ENCODE data around the gene BRCA1. TPM values are rescaled to one million over a fixed set of nuclear protein-coding genes. Genes with fewer than 3 reads are reported as not detected.

The BRCA1 gene
- total RNA-seq, 2 experiments from 2014 or later, result 77.2 to 85.3 TPM

DNA sequence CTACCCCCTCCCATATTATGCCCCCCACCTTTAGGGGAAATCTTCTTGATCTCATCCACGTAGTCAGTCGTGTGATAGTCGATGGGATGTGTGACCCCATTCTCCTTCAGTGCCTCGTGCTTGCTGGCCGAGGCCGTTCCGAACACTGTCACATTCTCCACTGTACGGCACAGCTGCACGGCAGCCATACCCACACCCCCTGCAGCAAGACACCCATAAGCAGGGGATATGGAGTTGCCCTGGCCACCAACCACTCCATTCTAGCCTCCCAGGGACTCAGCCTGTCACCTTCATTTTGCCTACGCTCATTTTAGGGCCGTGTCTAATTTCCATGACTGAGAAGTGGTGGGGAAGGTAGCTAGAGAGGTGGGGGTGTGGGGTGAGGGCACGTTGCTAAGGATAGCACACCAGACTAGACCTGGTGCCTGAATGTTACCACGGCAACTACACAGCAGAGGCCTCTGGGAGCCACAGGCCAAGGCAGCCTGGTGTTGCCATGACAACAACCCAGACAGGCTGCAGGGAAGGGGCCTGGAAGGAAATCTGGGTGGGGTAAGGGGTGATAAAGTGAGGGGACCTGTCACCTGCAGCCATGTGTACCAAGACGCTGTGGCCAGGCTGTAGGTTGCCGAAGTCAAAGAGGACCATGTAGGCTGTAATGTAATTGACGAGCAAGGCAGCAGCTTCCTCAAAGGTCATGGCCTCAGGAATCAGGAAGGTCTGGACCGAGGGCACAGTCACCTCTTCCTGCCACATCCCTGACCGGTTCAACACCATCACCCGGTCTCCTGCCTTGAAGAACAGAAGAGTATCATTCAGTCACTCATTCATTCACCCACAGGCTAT is 106.9 kb downstream of the BRCA1 start:
- no peak overlapping the region for H3K4me3 Mint-ChIP-seq
- CTCF ChIA-PET, result interaction anchor here (1.0 kb wide), 1 partner anchor 13 kb away, joined by 3 read pairs; no protein-coding TSS in a partner anchor
- DNase-seq (peak; percentile 56), ATAC-seq (peak; percentile 54)
- no peaks in the 10 kb centered on the region for H3K9me3 Mint-ChIP-seq (ENCODE audit: insufficient read depth)
- peaks cover 3% of the 10 kb centered on the region for H3K27me3 Mint-ChIP-seq (ENCODE audit: low read depth)
- peaks cover 36% of the 10 kb centered on the region for H3K4me1 Mint-ChIP-seq (ENCODE audit: low read depth)
- H3K27ac Mint-ChIP-seq, result no peak overlapping the region
- peaks cover 19% of the 10 kb centered on the region for H3K36me3 Mint-ChIP-seq (ENCODE audit: low read depth)
- POLR2A ChIA-PET, result interaction anchor here (0.6 to 1.9 kb wide), 2 partner anchors 20 to 459 kb away, joined by 3 to 12 read pairs; partner anchors contain the start of gene RPL27

DNA sequence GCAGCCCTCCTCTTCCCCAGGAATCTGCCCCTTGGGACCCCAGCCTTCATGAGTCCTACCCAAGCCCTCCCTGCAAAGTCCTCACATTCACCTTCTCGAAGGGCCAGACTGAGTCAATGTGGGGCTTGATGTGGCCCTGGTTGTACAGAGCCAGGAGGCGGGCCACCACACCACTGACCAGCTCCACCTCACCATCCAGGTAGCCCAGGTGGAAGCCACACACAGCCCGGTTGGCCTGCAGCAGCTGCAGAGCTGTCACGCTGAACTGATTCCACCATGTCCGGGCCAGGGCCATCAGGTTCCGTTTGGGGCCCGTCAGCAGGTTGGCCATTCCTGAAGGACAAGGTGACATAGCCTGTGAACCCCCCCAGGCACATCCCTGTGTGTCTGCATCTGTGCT is 108.9 kb downstream of the BRCA1 start:
- ATAC-seq (no peak), DNase-seq (no peak)
- H3K27ac Mint-ChIP-seq, result peak overlapping the region; percentile 40
- no peak overlapping the region for H3K4me3 Mint-ChIP-seq
- ChIA-PET CTCF (no interaction called here), POLR2A (no interaction called here)
- H3K36me3 Mint-ChIP-seq (ENCODE audit: low read depth), result peaks cover 31% of the 10 kb centered on the region
- no peaks in the 10 kb centered on the region for H3K27me3 Mint-ChIP-seq (ENCODE audit: low read depth)
- H3K9me3 Mint-ChIP-seq (ENCODE audit: insufficient read depth), result no peaks in the 10 kb centered on the region
- peaks cover 33% of the 10 kb centered on the region for H3K4me1 Mint-ChIP-seq (ENCODE audit: low read depth)

DNA sequence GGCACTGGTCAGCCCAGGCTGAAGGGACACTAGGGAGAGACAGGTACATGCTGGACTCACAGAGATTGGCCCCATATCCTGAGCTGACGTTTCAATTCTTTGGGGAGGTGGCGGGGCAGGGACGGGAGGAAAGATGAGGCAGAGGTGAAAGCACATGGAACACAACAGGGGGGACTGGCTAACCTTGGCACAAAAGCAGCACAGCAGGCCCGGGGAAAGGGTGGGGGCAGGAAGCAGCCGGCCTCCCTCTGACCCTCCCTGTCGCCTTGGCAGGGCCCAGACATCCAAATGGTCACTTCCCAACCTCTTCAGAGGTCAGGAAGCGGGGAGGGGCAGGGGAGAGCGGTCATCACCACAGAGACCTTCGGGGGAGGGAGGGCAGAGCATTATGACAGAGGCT is 109.6 kb downstream of the BRCA1 start:
- no peak for ATAC-seq
- H3K27ac Mint-ChIP-seq, result peak overlapping the region; percentile 40
- H3K36me3 Mint-ChIP-seq (ENCODE audit: low read depth), result peaks cover 35% of the 10 kb centered on the region
- CTCF ChIA-PET, result no interaction called here
- no peaks in the 10 kb centered on the region for H3K27me3 Mint-ChIP-seq (ENCODE audit: low read depth)
- no peaks in the 10 kb centered on the region for H3K9me3 Mint-ChIP-seq (ENCODE audit: insufficient read depth)
- no peak overlapping the region for H3K4me3 Mint-ChIP-seq
- H3K4me1 Mint-ChIP-seq (ENCODE audit: low read depth), result peaks cover 32% of the 10 kb centered on the region
- POLR2A ChIA-PET, result interaction anchor here (1.6 to 1.8 kb wide), 2 partner anchors 9 to 17 kb away, joined by 4 to 11 read pairs; partner anchors contain the start of gene RPL27
- no peak for DNase-seq

DNA sequence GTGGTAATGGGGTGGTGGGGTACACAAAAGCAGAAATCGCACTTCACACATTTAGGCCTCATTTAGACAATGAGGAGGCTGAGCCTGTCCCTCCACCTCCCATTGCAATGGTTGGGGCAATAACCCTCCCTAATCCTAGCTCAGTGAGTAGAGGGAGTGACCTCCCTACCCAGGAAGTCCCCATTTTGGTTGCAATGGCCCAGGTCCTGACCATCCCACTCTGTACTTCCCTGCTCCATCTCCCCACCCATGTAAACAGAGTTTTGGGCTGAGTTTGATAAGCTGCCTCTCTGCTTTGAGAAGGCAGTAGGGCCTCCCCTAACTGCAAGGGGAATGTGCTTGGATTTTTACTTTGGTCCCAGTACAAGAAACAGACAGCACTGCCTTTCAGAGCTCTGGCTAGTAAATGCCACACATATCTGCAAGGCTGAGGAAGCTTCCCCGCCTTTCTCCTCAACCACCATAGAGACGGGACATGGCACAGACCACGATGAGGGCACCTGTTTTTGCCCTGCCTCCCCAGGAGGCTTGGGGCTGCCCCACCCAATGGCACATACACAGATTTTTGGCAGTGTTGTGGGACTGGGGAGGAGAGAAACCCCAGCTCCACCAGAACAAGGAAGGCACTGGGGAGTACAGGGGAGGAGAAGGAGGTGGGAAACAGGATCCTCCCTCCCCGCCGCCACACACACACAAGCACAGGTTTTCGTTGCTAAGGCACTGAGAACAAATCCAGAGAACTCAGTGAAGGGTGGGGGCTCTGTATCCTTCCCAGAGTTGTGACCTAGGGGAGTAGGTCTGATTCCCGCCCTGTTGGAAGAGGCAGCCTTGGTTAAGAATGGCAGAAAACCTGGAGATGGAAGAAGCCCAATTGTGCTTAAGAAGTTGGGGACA is 110.3 kb downstream of the BRCA1 start:
- no peaks in the 10 kb centered on the region for H3K27me3 Mint-ChIP-seq (ENCODE audit: low read depth)
- peak overlapping the region; percentile 40 for H3K27ac Mint-ChIP-seq
- H3K9me3 Mint-ChIP-seq (ENCODE audit: insufficient read depth), result no peaks in the 10 kb centered on the region
- H3K4me1 Mint-ChIP-seq (ENCODE audit: low read depth), result peaks cover 34% of the 10 kb centered on the region
- no peak overlapping the region for H3K4me3 Mint-ChIP-seq
- ChIA-PET CTCF (no interaction called here), POLR2A (interaction anchor here (1.6 to 1.8 kb wide), 2 partner anchors 9 to 17 kb away, joined by 4 to 11 read pairs; partner anchors contain the start of gene RPL27)
- ATAC-seq (no peak), DNase-seq (no peak)
- H3K36me3 Mint-ChIP-seq (ENCODE audit: low read depth), result peaks cover 41% of the 10 kb centered on the region

DNA sequence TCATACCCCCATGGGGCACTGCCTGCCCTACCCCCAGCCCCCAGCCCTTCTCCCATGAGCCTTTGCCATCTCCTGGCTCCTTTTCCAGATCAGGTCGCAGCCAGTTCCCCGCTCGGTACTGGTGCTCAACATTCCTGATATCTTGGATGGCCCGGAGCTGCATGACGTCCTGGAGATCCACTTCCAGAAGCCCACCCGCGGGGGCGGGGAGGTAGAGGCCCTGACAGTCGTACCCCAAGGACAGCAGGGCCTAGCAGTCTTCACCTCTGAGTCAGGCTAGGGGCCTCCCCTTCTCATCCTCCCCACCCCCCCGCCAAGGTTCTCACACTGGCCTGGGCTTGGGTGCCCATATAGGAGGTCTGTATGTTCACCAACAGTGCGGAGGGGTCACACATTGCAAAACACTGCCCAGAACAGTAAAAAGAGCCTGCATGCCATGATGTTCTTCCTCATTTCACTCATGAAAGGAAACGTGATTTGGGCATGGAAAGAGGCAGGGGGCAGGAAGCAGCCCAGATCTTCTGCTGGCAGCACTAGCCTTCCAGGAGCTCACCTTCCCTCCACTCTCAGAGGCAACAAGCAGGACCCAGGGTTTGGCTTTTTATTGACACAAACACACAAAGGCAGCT is 111.0 kb downstream of the BRCA1 start:
- CTCF ChIA-PET, result no interaction called here
- ATAC-seq (no peak), DNase-seq (no peak)
- POLR2A ChIA-PET, result interaction anchor here (1.6 to 2.2 kb wide), 3 partner anchors 8 to 16 kb away, joined by 4 to 14 read pairs (median 11); partner anchors contain the start of gene RPL27
- Mint-ChIP-seq H3K27me3 (ENCODE audit: low read depth) (no peaks in the 10 kb centered on the region), H3K9me3 (ENCODE audit: insufficient read depth) (no peaks in the 10 kb centered on the region), H3K27ac (no peak overlapping the region), H3K4me1 (ENCODE audit: low read depth) (peaks cover 28% of the 10 kb centered on the region), H3K4me3 (no peak overlapping the region), H3K36me3 (ENCODE audit: low read depth) (peaks cover 41% of the 10 kb centered on the region)

DNA sequence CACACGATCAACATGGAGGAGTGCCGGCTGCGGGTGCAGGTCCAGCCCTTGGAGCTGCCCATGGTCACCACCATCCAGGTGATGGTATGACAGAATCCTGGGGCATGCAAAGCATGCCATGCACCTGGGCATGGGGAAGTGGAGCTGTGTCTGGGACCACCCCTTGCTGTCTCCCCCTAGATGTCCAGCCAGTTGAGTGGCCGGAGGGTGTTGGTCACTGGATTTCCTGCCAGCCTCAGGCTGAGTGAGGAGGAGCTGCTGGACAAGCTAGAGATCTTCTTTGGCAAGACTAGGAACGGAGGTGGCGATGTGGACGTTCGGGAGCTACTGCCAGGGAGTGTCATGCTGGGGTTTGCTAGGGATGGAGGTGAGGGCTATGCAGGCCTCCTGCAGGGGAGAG is 111.9 kb downstream of the BRCA1 start:
- Mint-ChIP-seq H3K4me3 (no peak overlapping the region), H3K36me3 (ENCODE audit: low read depth) (peaks cover 43% of the 10 kb centered on the region), H3K9me3 (ENCODE audit: insufficient read depth) (no peaks in the 10 kb centered on the region), H3K27ac (no peak overlapping the region), H3K27me3 (ENCODE audit: low read depth) (no peaks in the 10 kb centered on the region), H3K4me1 (ENCODE audit: low read depth) (peaks cover 27% of the 10 kb centered on the region)
- ChIA-PET CTCF (no interaction called here), POLR2A (interaction anchor here (1.6 to 2.2 kb wide), 2 partner anchors 11 to 15 kb away, joined by 3 to 14 read pairs; partner anchors contain the start of gene RPL27)
- ATAC-seq, result no peak
- no peak for DNase-seq

DNA sequence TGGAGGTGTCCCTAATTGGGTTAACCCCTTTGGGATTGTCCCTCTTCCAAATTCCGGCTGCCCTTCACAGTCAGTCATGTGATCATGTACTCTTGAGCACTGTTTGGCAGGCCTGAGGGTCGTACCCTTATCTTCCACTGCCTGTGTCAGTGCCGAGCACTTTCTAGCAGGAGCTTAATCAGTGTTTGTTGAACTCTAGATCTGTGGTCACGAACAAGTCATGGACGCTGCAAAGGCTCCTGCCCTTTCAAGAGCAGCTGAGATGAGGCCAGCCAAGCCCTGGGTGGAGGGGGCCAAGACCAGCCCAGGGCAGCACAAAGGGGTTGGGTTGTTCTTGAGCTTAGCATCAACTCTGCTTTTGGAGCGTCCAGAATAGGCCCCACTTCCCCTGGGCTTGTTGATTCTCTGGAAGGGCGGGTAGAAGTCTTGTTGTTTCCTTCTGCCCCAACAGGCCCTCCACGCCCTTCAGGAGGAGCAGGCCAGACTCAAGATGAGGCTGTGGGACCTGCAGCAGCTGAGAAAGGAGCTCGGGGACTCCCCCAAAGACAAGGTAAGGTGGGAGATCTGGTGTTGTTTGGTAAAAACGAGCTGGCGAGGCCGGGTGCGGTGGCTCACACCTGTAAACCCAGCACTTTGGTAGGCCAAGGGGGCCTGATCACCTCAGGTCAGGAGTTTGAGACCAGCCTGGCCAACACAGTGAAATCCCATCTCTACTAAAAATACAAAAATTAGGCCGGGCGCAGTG is 113.3 kb downstream of the BRCA1 start:
- peak overlapping the region; percentile 22 for H3K27ac Mint-ChIP-seq
- POLR2A ChIA-PET, result interaction anchor here (0.6 to 2.2 kb wide), 5 partner anchors 12 to 900 kb away, joined by 3 to 14 read pairs (median 3); partner anchors contain the start of genes RPL27 and TMEM106A
- CTCF ChIA-PET, result no interaction called here

DNA sequence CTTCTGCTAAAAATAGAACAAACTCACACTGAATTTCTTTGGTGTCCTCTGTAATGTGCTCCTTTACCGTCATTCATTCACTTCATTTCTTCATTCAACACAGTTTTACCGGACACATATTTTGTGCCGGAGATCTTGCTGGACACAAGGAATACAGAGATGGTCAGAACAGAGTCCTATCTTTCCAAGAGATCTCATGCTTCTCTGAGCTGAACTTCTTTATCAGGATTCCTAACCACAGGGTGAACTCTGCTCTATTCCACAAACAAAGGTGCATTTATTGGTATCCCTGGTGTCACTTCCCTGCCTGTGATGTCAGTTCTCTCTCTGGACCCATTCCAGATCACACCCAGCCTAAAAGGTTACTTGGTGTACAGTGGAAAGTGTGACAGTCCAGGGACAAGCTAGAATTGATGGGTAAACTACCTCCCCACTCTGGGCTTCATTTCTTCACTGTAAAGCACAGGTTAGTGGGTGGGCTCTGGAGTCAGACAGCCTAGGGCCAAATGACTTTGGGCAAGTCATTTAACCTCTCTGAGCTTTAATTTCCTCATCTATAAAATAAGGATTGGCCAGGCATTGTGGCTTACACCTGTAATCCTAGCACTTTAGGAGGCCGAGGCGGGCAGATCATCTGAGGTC is 114.4 kb downstream of the BRCA1 start:
- Mint-ChIP-seq H3K4me3 (no peak overlapping the region), H3K27ac (peak overlapping the region; percentile 47), H3K27me3 (ENCODE audit: low read depth) (no peaks in the 10 kb centered on the region)

More for the DNA sequence above, 113.3 kb downstream of the BRCA1 start:
- no peak for DNase-seq
- peaks cover 46% of the 10 kb centered on the region for H3K36me3 Mint-ChIP-seq (ENCODE audit: low read depth)
- H3K27me3 Mint-ChIP-seq (ENCODE audit: low read depth), result no peaks in the 10 kb centered on the region
- no peaks in the 10 kb centered on the region for H3K9me3 Mint-ChIP-seq (ENCODE audit: insufficient read depth)
- peaks cover 23% of the 10 kb centered on the region for H3K4me1 Mint-ChIP-seq (ENCODE audit: low read depth)
- no peak overlapping the region for H3K4me3 Mint-ChIP-seq
- no peak for ATAC-seq

DNA sequence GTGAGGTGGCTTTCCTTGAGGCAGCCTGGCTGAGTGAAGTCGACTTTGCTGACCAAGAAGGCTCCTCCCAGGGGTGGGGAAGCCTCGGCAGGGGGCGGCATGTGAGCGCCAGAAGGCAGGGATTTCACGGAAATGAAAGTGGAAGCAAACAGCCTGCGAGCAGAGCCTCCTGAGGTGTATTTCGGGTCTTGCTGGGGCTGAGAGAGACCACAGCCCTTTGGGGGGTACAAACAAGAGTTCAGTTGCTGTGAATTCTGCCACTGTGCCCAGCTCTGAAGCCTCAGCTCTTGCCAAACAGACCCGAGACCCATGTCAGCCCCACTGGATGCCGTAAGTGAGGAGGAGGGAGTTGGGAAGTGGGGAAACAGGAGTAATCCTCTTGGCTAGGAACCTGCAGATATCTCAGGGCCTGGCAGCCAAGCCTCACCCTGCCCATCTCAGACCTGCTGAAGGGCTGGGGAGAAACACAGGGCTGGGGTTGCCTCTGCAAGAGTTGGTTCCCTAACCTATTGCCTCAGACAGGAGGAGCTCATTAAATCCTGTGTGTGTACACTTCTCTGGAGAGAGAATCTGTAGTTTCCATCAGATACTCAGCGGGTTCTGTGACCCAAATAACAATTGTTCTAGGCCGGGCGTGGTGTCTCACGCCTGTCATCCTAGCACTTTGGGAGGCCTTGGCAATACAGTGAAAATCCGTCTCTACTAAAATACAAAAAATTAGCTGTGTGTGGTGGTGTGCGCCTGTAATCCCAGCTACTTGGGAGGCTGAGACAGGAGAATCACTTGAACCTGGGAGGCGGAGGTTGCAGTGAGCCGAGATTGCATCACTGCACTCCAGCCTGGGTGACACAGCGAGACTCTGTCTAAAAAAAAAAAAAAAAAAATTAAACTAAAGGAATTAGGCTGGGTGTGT is 118.3 kb downstream of the BRCA1 start, which contains the start of gene IFI35:
Gene IFI35 (plus strand): TSS at position 146 of the 913 bp plus-strand sequence. CDS start 164 bp downstream, at position 310.
- peak; percentile 97 for ATAC-seq
- ChIA-PET CTCF (interaction anchor here (1.1 to 3.8 kb wide), 2 partner anchors 9 to 18 kb away, joined by 3 to 37 read pairs; partner anchors contain the start of gene RPL27), POLR2A (interaction anchor here (0.5 to 5.7 kb wide), 8 partner anchors 8 to 308 kb away, joined by 3 to 65 read pairs (median 4); partner anchors contain the start of gene RPL27)
- Mint-ChIP-seq H3K27me3 (ENCODE audit: low read depth) (no peaks in the 10 kb centered on the region), H3K4me3 (peak within 1 kb of the TSS; percentile 100), H3K4me1 (ENCODE audit: low read depth) (peaks cover 22% of the 10 kb centered on the region), H3K9me3 (ENCODE audit: insufficient read depth) (no peaks in the 10 kb centered on the region), H3K36me3 (ENCODE audit: low read depth) (peaks cover 53% of the 10 kb centered on the region), H3K27ac (peak within 1 kb of the TSS; percentile 100)
- DNase-seq, result peak; percentile 94

More for the DNA sequence above, 114.4 kb downstream of the BRCA1 start:
- peaks cover 52% of the 10 kb centered on the region for H3K36me3 Mint-ChIP-seq (ENCODE audit: low read depth)
- ATAC-seq (no peak), DNase-seq (no peak)
- peaks cover 27% of the 10 kb centered on the region for H3K4me1 Mint-ChIP-seq (ENCODE audit: low read depth)
- CTCF ChIA-PET, result interaction anchor here (1.4 kb wide), 1 partner anchor 15 kb away, joined by 3 read pairs; no protein-coding TSS in a partner anchor
- H3K9me3 Mint-ChIP-seq (ENCODE audit: insufficient read depth), result no peaks in the 10 kb centered on the region
- POLR2A ChIA-PET, result interaction anchor here (0.9 to 5.7 kb wide), 2 partner anchors 13 to 14 kb away, joined by 4 to 65 read pairs; partner anchors contain the start of gene RPL27

All from activated CD8-positive, alpha-beta T cell treated with anti-CD3 and anti-CD28 coated beads, Interleukin-2, amount 10 ng/mL, durations not matched to agents 7 days and 5 days (primary cell).